GM23338 (cell line): ENCODE results near the gene OR2M3. TPM values are rescaled to one million over a fixed set of nuclear protein-coding genes. Genes with fewer than 3 reads are reported as not detected.

Source experiments
- polyA plus RNA-seq: library from polyadenylated mRNA; unstranded; fragments of >200 nt; fragmentation: Nextera tagmentation; extraction: Ambion mirVana; gene quantifications from 2 replicates; pipeline ENCODE4 v1.2.1, GENCODE V29; 2016
- total RNA-seq: library from RNA; depleted of rRNA; stranded (reverse); fragments of >200 nt; shearing (Covaris generic); gene quantifications from 2 replicates; pipeline ENCODE4 v1.2.3, GENCODE V29; 2014; rRNA removed

OR2M3 gene
- total and polyA plus RNA-seq, 2 experiments from 2014 or later = not detected

Other genes with a start within 250 kb of the OR2M3 start
- gene OR2L8, start 248.4 kb upstream of the OR2M3 start, total RNA-seq = not detected in 2 replicates
- not detected in 2 replicates for gene OR2L8, start 248.4 kb upstream of the OR2M3 start, polyA plus RNA-seq
- 0.35 TPM in 1 of 2 replicates, not detected in the other for gene OR2AK2, start 232.0 kb upstream of the OR2M3 start, total RNA-seq
- gene OR2AK2, start 232.0 kb upstream of the OR2M3 start, polyA plus RNA-seq = not detected in 2 replicates
- gene OR2L5, start 183.6 kb upstream of the OR2M3 start, total RNA-seq = not detected in 2 replicates
- not detected in 2 replicates for gene OR2L5, start 183.6 kb upstream of the OR2M3 start, polyA plus RNA-seq
- 0.07 TPM in 1 of 2 replicates, not detected in the other for gene OR2L2, start 167.2 kb upstream of the OR2M3 start, total RNA-seq
- 0.05 and 0.06 TPM in 2 replicates for gene OR2L2, start 167.2 kb upstream of the OR2M3 start, polyA plus RNA-seq
- not detected in 2 replicates for gene OR2L3, start 150.4 kb upstream of the OR2M3 start, total RNA-seq
- gene OR2L3, start 150.4 kb upstream of the OR2M3 start, polyA plus RNA-seq = not detected in 2 replicates
- not detected in 2 replicates for gene OR2L13, start 102.1 kb upstream of the OR2M3 start, total RNA-seq
- gene OR2L13, start 102.1 kb upstream of the OR2M3 start, polyA plus RNA-seq = not detected in 2 replicates
- not detected in 2 replicates for gene OR2M5, start 52.1 kb upstream of the OR2M3 start, total RNA-seq
- gene OR2M5, start 52.1 kb upstream of the OR2M3 start, polyA plus RNA-seq = not detected in 2 replicates
- gene OR2M2, start 22.4 kb upstream of the OR2M3 start, total RNA-seq = not detected in 2 replicates
- gene OR2M2, start 22.4 kb upstream of the OR2M3 start, polyA plus RNA-seq = not detected in 2 replicates
- gene OR2M4, start 34.2 kb downstream of the OR2M3 start, total RNA-seq = not detected in 2 replicates
- gene OR2M4, start 34.2 kb downstream of the OR2M3 start, polyA plus RNA-seq = not detected in 2 replicates
- gene OR2T33, start 80.7 kb downstream of the OR2M3 start, total RNA-seq = 0.28 TPM in 1 of 2 replicates, not detected in the other
- 0.32 TPM in 1 of 2 replicates, not detected in the other for gene OR2T33, start 80.7 kb downstream of the OR2M3 start, polyA plus RNA-seq
- gene OR2T12, start 106.2 kb downstream of the OR2M3 start, total RNA-seq = not detected in 2 replicates
- not detected in 2 replicates for gene OR2T12, start 106.2 kb downstream of the OR2M3 start, polyA plus RNA-seq
- gene OR2M7, start 127.3 kb downstream of the OR2M3 start, total RNA-seq = not detected in 2 replicates
- gene OR2M7, start 127.3 kb downstream of the OR2M3 start, polyA plus RNA-seq = not detected in 2 replicates
- not detected in 2 replicates for gene OR14C36, start 151.5 kb downstream of the OR2M3 start, total RNA-seq
- not detected in 2 replicates for gene OR14C36, start 151.5 kb downstream of the OR2M3 start, polyA plus RNA-seq
- gene OR2T4, start 164.4 kb downstream of the OR2M3 start, total RNA-seq = not detected in 2 replicates
- gene OR2T4, start 164.4 kb downstream of the OR2M3 start, polyA plus RNA-seq = not detected in 2 replicates
- not detected in 2 replicates for gene OR2T6, start 178.5 kb downstream of the OR2M3 start, total RNA-seq
- gene OR2T6, start 178.5 kb downstream of the OR2M3 start, polyA plus RNA-seq = not detected in 2 replicates
- gene OR2T1, start 205.8 kb downstream of the OR2M3 start, total RNA-seq = not detected in 2 replicates
- gene OR2T1, start 205.8 kb downstream of the OR2M3 start, polyA plus RNA-seq = not detected in 2 replicates
- not detected in 2 replicates for gene OR2T2, start 248.4 kb downstream of the OR2M3 start, total RNA-seq
- gene OR2T2, start 248.4 kb downstream of the OR2M3 start, polyA plus RNA-seq = not detected in 2 replicates